CD4-positive, alpha-beta T cell treated with Interleukin-2 at 100 ng/mL for 4 hours (primary cell): Measurements from ENCODE around the gene RBM20.
"Not testable (repeated sequence)": the region's sequence is repeated elsewhere in the genome, so short reads cannot be mapped to it uniquely, and the experiment has no call there.

ENCODE experiments used
- DNase-seq: peaks from one replicate; pipeline ENCODE4 v3.0.0-alpha.2; 2020; ENCODE audit warnings: low spot score

The RBM20 gene

DNA sequence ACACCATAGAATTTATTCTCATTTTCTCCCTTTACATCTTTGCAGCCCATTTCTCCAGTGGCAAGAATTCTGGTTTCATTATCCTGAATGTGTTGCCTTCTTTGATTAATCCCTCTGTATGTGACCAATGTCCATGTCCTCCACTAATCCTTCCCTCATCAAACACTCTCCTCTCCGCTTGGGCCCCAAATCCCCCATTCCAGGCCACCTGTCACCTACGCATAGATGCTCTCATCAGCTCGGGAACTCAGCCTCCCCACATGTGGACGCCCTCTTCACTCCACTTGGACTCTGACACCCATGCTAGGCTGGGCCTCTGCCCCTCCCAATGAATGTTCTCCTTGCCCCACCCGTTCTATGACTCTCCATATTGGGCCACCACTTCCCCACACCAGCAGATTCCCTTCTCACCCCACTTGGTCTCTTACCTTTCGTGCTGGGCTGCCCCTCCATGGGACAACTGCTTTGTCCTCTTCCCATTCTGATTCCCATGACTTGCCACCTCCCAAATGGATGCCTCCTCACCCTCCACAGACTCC lies 18.7 kb upstream of the RBM20 start:
- DNase-seq, result no peak

DNA sequence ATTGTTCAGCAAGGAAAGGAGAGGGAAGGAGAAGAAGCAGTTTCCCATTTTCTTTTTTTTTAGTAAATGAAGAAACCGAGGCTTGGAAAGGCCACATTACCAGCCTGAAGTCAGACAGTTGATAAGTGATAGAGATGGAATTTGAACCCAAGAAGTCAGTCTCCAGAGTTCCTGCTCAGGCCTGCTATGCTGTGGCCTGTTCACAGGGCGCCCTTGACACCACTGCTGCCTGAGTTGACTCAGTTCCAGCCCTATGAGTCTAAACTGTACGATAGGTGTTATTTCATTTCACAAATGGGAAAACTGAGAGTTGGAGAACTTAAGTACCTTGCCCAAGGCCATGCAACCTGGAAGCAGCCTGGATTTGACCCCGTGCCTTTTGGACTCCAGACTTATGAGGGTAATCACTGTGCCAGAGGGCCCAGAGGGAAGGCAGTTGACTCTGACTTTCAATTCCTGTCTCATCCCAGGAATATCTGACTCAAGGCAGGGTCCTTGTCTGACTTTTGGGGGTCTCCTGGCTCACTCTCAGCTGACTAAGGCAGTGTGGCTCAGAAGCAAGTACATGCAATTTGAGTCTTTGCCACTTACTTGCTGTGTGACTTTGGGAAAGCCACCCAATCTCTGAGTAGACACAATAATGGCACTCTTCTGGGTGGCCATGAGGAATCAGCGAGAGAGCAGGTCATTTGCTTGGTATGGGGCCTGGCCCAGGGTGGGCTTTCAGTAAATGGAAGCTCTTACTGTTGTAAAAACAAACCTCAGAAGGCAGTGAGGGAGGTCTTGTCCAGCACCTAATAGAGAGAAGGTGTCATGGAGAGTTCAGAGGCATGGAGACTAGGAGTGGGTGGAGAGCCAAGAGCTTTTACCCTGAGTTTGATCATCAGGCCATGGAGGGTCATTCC lies 17.9 kb upstream of the RBM20 start:
- DNase-seq, result no peak

DNA sequence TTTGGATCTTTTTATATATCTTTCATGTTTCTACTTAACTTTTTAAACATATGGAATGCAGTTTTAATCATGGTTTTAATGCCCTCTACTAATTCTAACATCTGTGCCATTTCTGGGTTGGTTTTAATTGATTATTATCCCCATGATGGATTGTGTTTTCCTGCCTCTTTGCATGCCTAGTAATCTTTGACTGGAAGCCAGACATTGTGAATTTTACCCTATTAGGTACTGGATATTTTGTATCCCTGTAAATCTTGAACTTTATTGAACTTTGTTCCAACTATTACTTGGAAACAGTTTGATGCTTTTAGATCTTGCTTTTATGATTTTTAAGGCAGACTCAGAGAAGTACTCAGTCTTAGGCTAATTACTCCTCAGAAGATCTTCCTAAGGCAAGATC lies 16.0 kb upstream of the RBM20 start:
- DNase-seq, result no peak

DNA sequence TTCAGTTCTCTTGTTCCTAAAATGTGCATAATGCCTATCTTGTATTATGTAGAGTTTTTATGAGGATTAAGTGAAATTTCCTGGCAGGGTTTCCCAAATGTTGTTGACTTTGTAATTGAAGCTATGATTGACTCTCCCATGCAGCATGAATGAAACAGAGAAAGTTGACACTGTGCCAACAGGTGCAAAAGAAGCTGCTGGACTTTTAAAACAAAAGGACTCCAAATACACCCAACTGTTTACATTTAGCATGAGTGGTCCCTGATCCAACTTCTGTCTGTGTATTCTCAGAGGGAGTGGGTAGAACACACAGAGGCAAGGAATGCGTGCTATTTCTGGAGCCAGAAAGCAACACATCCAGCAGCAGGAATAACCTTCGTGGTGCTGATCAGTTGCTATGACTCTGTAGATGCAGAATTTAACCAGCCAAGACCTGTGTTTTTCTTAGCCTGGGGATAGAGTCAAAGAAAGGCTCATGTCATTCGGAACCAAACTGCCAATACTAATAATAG lies 14.4 kb upstream of the RBM20 start:
- no peak for DNase-seq

DNA sequence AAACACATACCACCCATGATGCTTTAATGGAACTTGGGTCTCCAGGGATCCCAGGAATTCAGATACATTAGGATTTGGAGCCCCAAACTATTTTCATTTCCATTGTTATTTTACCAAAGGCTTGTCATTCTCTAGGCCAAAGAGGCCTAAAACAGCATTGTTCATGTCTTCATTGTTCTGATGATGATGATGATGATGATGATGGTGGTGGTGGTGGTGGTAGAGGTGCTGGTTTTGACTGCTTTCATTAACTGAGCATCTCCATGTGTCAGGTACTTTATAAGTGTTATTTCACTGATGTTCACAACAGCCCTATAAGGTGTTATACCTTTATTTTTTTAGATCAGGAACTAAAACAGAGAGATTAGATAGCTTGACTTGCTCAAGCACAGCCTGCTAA lies 12.2 kb upstream of the RBM20 start:
- DNase-seq, result no peak

DNA sequence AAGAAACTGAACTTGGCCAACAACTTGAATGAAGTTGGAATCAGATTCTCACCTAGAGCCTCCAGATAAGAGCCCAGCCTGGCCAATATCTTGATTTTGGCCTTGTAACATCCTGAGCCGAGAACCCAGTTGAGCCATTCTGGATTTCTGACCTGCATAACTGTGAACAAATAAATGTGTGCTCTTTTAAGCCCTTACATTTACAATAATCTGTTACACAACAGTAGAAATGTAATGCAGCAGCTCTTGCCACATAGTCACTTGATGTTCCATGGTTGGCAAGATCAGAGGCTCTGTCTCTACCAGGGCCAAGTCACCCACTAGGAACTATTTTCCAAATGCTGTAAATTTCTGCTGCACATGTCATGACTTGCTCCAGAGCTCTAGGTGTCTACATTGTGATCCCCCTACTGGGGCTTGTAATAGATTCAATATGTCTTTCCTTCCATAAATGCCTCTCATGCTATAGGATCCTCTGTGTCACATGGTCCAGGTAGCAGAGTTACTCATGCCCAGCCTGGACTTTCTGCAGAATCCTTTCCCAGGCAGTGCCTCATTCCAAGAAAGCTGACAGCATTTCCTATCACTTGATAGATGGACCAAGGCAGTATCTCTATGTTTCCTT lies 11.4 kb upstream of the RBM20 start:
- no peak for DNase-seq

DNA sequence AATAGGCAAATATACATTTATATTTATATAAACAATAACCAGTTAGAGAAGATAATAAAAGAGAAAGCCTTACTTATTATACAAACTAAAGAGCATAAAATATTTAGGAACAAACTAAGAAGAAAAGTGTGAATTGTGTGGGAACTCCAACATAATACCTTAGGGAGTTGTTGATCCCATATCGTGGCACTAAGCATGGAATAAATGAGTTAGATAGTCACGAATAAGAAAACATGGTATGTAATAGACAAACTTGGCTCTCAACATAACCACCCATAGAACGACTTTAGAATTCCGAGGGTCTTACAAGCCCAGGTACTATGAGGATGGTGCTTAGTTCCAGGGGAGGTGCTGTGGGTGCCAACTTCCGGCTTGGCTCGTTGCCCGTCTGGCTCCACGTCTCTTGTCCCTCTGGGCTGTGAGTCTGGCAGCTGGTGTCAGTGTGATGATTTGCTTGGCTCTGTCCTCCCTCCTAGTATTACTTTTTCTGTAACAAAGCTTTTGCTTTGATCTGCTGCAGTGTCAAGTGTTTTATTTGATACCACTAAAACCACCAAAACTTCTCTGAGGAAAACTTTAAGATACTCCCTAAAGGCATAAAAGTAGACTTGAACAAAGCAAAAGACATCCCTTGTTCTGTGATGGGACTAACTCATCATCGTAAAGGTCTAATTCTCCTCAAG lies 9.5 kb upstream of the RBM20 start:
- DNase-seq, result no peak

DNA sequence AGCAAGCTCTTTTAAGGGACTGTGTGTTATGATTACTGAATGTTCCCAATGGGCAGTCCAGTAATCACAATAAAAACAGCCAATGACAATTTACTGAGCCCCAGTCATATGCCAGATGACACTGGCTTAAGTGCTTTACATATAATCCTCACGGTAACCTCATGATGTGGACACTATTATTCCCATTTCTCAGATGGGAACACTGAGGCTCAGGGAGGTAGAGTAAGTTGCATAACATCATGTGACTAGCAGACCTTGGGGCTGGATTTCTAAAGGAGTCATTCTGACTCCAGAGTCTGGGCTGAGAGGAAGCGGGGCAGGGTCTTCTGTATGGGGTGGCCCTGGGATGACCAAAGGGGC lies 7.6 kb upstream of the RBM20 start:
- DNase-seq, result no peak

DNA sequence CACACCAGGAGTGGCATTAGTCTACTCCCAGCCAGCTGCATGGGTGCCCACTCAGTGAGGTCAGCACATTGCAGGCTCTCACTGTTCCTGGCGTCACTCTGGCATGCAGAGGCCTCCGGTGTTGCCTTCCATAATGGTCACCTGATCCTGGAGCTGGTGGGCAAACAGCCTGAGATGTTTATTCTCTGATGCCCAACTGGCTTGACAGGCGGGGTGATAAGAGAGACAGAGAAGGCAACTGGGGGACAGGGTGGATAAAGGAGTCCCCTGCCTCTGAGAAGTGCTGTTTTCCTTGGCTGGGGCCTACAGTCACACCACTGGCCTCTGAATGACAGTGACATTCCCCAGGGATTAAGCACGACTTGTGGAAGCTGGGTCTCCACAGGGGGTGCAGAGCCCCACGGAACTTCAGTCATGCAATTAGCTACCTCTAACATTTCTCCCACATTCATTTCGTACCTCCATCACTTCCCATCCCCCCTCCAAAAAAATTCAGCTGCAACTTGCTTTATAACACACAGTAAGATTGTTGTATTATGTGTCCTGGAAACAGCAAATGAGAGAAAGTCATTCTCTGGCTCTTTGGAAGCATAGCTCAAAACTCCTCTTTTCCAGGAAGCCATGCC lies 7.1 kb upstream of the RBM20 start:
- no peak for DNase-seq

DNA sequence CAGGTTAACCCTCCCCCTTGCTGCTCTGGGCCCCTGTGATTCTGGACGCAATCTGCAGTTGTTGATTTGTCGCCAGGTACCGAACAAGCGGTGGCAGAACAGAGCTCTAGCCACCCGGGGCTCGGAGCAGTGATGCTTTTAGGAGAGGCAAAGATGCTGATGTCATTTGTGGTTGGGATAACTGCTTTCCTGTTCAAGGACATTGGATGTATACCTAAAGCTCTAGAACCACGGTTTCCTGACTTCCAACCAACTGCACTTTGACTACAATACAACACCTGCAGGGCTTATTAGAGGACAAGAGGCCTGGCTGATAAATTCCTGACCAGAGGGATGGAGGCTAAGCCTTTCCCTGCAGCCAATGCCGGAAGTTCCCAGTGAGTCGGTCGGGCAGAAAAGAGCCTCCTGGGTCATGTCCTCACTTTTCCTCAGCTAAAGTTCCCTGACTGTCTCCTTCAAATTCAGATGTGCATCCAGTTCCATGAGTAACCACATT lies 6.5 kb upstream of the RBM20 start:
- no peak for DNase-seq

DNA sequence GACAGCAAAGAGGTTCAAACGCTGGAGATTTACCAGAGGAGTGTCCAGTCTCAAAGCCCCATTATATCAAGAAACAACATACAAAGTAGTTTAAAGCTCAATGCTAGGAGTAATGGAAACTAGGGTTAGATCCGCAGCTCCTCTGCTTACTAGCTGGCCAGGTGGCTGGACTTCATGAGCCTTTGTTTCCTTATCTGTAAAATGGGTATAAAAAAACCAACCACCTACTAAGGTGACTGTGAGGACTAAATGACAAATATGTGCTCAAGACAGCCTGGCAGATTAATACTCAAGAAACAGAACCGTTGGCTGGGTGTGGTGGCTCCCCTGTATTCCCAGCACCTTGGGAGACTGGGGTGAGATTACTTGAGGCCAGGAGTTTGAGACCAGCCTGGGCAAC lies 5.8 kb upstream of the RBM20 start:
- no peak for DNase-seq

DNA sequence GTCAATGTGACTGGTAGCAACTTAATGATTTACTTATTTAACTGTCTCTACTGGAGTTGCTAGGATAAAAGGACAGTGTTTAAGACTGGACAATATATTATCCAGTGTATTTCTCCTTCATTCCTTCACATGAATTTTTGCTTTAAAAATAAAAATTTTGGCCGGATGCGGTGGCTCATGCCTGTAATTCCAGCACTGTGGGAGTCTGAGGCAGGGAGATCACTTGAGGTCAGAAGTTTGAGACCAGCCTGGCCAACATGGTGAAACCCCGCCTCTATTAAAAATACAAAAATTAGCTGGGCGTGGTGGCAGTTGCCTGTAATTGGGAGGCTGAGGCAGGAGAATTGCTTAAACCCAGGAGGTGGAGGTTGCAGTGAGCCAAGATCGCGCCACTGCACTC lies 5.1 kb upstream of the RBM20 start:
- not testable (repeated sequence) for DNase-seq

DNA sequence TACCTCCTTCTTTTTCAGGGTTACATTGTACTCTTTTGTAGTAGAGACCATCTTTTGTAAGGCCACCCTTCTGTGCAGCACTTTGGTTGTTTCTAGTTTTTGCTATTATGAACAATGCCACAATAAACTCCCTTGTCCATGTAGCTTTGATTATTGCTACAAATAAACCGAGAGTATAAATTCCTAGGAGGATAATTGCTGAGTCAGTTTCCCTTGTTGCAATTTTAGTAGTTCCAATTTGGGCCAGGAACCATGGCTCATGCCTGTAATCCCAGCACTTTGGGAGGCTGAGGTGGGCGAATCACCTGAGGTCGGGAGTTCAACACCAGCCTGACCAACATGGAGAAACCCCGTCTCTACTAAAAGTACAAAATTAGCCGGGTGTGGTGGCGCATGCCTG lies 4.3 kb upstream of the RBM20 start:
- DNase-seq, result not testable (repeated sequence)

DNA sequence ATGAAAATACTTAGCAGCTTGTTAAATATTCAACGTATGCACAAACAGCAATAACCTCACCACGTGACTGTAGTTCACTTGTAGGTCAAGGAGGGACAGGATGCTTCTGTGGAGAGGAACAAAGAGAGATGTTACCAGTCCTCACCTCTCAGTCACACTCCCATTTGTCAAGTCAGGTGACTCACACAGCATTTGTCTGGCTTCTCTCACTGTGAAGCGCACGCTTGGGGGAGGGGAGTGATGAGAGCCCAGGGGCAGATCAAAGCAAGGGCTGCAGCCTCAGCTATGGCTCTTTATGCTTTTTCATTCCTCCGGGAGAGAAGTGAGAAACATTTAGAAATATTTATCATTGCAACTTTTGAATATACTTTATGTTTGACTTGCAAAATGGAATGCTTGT lies 2.9 kb upstream of the RBM20 start:
- peak; percentile 32 for DNase-seq

DNA sequence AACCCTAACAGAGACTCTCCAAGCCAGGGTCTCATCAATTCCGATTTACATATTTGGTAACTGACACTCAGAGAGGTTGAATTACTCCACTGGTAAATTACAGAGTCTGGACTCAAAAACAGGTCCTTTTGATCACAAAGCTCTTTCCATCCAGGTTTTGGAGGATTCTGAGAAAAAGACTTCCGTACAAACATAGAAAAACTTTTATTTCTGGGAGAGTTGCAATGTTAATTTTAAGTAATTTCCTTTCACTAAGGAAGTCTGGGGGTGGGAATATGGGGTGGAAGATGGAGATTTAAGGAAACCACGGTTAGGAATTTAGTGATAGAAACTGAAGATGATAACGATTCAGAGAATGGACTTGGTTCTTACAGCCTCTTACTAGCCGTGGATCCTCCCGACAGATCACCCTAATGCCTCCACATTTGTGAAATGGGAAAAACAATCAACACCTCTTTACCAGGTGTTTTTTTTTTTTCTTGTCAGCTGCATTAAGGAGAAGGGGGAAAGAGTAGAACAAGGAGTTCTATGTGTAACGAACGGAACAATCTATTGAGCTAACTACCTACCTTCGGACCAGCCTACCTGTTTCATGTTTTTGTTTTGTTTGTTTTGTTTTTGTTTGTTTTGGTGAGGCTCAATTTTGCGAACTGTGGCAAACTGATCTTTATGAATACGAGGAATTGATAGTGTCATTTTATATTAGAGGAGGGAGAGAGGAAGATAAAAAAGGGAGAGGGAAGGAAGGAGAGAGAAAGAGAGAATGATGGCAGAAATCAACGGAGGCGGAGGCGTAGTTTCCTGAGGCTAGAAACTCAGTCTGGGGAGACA lies 1.7 kb upstream of the RBM20 start:
- DNase-seq, result no peak

DNA sequence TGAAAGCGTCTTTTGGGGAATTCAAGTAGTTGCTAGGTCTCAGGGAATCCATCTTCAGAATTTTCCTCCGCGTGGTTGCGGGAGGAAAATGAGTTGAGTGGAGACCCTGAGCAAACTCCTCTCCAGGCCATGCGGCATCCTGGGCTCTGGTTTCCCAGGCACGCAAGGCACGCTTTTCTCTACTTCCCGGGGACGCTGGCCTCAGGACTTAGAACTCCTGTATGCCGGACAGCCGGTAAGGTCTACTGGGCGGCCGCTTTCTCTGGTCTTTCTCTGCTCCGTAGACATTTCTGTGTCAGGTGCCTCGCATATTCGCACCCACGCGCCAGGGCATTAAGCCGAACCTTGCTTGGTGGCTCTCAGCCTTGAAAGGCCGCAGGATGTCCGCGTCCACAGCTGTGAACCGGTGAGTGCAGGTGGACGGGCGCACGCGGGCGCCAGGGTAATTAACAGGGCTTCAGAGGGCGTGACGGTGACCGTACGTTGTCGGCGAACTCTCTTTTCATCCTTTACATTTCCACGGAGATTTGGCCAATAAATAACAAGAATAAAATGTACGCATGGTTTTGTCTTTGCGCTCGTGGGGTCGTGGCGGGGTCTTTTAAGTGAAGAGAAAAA lies 992 bp upstream of the RBM20 start:
- no peak for DNase-seq

DNA sequence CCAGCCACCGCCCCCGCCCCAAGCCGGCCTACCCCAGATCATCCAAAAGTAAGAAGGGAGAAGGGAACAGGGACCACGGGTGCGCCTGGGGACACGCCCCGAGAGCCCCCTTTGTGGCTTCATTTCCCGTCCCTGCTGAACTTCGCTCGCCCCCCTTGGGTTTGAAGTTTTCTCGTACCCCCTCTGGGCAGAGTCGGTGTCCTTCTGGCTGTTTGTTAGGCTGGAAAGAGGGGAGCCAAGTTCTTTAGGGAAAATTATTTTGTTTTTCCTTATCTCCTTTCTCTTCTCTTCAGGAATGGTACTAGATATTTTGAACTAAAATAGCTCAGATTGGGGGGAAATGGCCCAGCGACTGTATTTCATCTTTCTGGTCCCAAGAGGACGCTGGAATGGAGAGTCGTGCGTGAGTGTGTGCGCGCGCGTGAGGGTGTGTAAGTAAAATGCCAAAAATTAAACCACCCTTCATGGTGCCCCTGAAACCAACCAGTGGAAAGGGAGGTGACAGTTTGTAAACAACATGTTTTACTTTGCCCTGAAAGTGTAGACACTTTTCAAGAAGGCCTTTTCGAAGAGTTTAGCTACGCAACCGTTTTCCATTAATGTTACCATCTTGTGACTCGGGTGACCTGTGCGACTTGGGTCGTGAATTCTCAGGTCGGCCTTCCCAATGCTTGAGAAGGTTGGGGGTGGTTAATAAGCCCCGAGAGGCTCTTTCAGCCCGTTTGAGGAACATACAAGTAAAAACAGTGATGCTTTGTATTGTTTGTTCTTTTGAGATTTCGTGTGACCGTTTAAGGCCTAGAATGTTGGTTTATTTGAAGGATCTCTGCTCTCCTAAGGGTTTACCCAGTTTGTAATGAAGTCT lies 694 bp downstream of the RBM20 start:
- DNase-seq, result no peak

DNA sequence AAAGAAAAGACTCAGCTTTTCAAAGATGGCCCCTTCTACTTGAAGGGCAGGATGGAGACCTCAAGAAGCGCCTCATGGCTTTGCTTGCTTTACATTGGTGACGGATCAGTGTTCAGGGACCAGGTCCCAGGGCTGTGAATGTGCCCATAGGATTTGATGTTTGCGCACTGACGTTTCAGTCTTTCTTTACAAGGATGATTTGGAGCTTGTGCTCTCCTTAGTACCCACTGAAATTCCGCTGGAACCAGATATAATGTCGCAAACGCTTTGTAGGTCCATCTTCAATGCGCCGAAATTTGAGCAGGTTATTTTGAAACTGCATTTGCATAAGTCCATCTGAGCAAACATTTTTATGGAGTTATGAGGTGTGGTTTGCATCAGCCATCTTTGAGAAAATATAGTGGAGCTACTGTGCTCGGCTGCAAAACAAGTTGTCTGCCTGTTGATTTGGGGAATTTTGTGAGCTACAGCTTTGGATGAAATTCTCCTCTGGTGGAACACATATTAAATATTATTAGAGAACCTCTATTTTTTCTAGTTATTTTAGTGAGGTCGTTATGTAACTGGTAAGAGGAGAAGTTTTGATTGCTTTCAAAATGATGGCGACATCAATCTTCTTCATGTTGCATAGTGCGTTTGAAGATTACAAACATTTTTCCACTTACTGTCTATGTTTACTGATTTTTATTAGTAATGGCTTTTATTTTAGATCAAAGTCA lies 2.4 kb downstream of the RBM20 start:
- no peak for DNase-seq

DNA sequence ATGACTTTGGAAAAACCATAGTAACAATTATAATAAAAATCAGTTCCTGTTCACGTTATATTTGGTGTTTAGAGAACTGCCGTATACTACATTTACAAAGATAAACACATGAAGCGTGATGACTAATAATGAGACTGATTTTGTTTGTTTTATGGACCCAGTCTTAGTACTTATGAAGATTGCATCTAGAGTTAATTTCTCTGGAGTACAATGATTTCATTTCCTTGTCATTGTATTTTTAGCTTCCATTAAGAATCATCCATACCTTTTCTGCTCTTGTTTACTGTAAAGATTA lies 2.9 kb downstream of the RBM20 start:
- DNase-seq, result no peak
